ENCODE results near the gene BBS1. TPM values are rescaled to one million over a fixed set of nuclear protein-coding genes. Genes with fewer than 3 reads are reported as not detected.
A peak's percentile ranks its signal among the peaks of the same experiment; 100 is the strongest.
"Not testable (repeated sequence)": the region's sequence is repeated elsewhere in the genome, so short reads cannot be mapped to it uniquely, and the experiment has no call there.

BBS1 gene
- 15.5 TPM for polyA plus RNA-seq (2013, experiment 1 of 2)
- 15.0 TPM for polyA plus RNA-seq (2013, experiment 2 of 2)

GRCh38 chr11:66510271-66510989 lies at the start of gene BBS1:
TSS of gene BBS1 (plus strand) at chr11:66510635. CDS start at chr11:66510660, 25 bp downstream.
- Histone ChIP-seq H2AFZ (ENCODE audit: low read depth, low read length) (peak within 1 kb of the TSS; percentile 2), H3K4me3 (ENCODE audit: insufficient read depth in 1 of 2, low read depth in 1 of 2, low read length in 2 of 2) (peak within 1 kb of the TSS; percentile 67 to 98), H3K9ac (ENCODE audit: low read length) (peak within 1 kb of the TSS; percentile 95), H3K79me1 (replicated peaks; ENCODE audit: low read length, poor library complexity, severe bottlenecking) (peaks cover 18% of the 10 kb centered on the region), H2BK5ac (ENCODE audit: low read depth, low read length, poor library complexity, severe bottlenecking) (peak within 1 kb of the TSS; percentile 14), H3K4me1 (ENCODE audit: control insufficient read depth, insufficient read depth, low read depth, low read length) (peaks cover 3% of the 10 kb centered on the region), H3K4me2 (ENCODE audit: low read length, poor library complexity, severe bottlenecking) (peak within 1 kb of the TSS; percentile 98), H3K27me3 (ENCODE audit: control insufficient read depth in 1 of 2, insufficient read depth in 1 of 2, low read length in 2 of 2) (no peaks in the 10 kb centered on the region), H4K8ac (ENCODE audit: low read length) (peak within 1 kb of the TSS; percentile 92), H2AK5ac (ENCODE audit: low read length, severe bottlenecking) (peak within 1 kb of the TSS; percentile 47), H3K4ac (ENCODE audit: low read depth in 1 of 2, low read length in 2 of 2) (peak within 1 kb of the TSS; percentile 57 to 64), H3K18ac (ENCODE audit: low read depth in 1 of 2, low read length in 2 of 2) (peak within 1 kb of the TSS in 1 of 2 experiments; percentile 50), H2BK15ac (ENCODE audit: low read depth, poor library complexity, severe bottlenecking) (peak within 1 kb of the TSS; percentile 13), H3K14ac (ENCODE audit: low read length in 2 of 2) (no peak within 1 kb of the TSS), H3K27ac (ENCODE audit: low read length, poor library complexity, severe bottlenecking) (no peak within 1 kb of the TSS), H4K91ac (ENCODE audit: low read length) (no peak within 1 kb of the TSS), H3K9me3 (ENCODE audit: control insufficient read depth, low read length) (no peaks in the 10 kb centered on the region), H2BK120ac (ENCODE audit: low read depth, low read length) (no peak within 1 kb of the TSS), H2BK12ac (ENCODE audit: low read length in 2 of 2) (no peak within 1 kb of the TSS), H3K23ac (ENCODE audit: low read length in 2 of 2) (no peak within 1 kb of the TSS), H3K36me3 (ENCODE audit: control insufficient read depth in 1 of 2, insufficient read depth in 2 of 2, low read depth in 1 of 2, low read length in 2 of 2) (peaks cover 41 to 43% of the 10 kb centered on the region in 2 experiments)
- 7% methylated on average over 31 of the region's 31 CpGs for WGBS
- DNase-seq = peak; percentile 78

DNA sequence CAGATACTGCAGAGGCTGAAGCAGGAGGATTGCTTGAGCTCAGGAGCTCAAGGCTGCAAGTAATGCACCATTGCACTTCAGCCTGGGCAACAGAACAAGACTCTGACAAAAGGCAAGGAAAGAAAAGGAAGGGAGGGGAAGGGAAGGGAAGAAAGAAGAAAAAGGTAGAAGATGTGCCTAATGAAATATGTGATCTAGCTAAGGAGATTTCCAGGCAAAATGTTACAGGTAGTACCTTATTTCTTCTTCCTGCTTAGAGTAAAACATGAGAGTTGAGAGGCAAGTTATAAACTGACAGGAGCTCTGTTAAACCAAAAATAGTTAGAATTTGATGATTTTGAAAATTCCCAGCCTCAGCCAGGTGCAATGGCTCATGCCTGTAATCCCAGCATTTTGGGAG lies 48.4 kb upstream of the BBS1 start:
- no peak for DNase-seq
- Histone ChIP-seq H3K18ac (ENCODE audit: low read depth in 1 of 2, low read length in 2 of 2) (no peak overlapping the region), H3K79me1 (replicated peaks; ENCODE audit: low read length, poor library complexity, severe bottlenecking) (no peaks in the 10 kb centered on the region), H2AFZ (ENCODE audit: low read depth, low read length) (no peak overlapping the region), H3K27me3 (ENCODE audit: control insufficient read depth in 1 of 2, insufficient read depth in 1 of 2, low read length in 2 of 2) (peaks cover 0 to 10% of the 10 kb centered on the region in 2 experiments), H3K27ac (ENCODE audit: low read length, poor library complexity, severe bottlenecking) (no peak overlapping the region), H4K91ac (ENCODE audit: low read length) (no peak overlapping the region), H3K4me2 (ENCODE audit: low read length, poor library complexity, severe bottlenecking) (no peak overlapping the region), H2BK120ac (ENCODE audit: low read depth, low read length) (no peak overlapping the region), H3K9me3 (ENCODE audit: control insufficient read depth, low read length) (no peaks in the 10 kb centered on the region), H3K9ac (ENCODE audit: low read length) (no peak overlapping the region), H3K36me3 (ENCODE audit: control insufficient read depth in 1 of 2, insufficient read depth in 2 of 2, low read depth in 1 of 2, low read length in 2 of 2) (no peaks in the 10 kb centered on the region), H3K4me1 (ENCODE audit: control insufficient read depth, insufficient read depth, low read depth, low read length) (peaks cover 7% of the 10 kb centered on the region), H2BK15ac (ENCODE audit: low read depth, poor library complexity, severe bottlenecking) (no peak overlapping the region), H3K4me3 (ENCODE audit: insufficient read depth in 1 of 2, low read depth in 1 of 2, low read length in 2 of 2) (no peak overlapping the region), H2BK5ac (ENCODE audit: low read depth, low read length, poor library complexity, severe bottlenecking) (no peak overlapping the region), H2BK12ac (ENCODE audit: low read length in 2 of 2) (no peak overlapping the region), H3K23ac (ENCODE audit: low read length in 2 of 2) (no peak overlapping the region), H4K8ac (ENCODE audit: low read length) (no peak overlapping the region), H3K14ac (ENCODE audit: low read length in 2 of 2) (no peak overlapping the region), H2AK5ac (ENCODE audit: low read length, severe bottlenecking) (no peak overlapping the region), H3K4ac (ENCODE audit: low read depth in 1 of 2, low read length in 2 of 2) (no peak overlapping the region)

GRCh38 chr11:66462911-66463310 lies 47.5 kb upstream of the BBS1 start:
- H4K8ac ChIP-seq (ENCODE audit: low read length) = no peak overlapping the region
- no peak overlapping the region for H2BK120ac ChIP-seq (ENCODE audit: low read depth, low read length)
- peaks cover 14% of the 10 kb centered on the region for H3K4me1 ChIP-seq (ENCODE audit: control insufficient read depth, insufficient read depth, low read depth, low read length)
- H2AFZ ChIP-seq (ENCODE audit: low read depth, low read length) = no peak overlapping the region
- peaks cover 6% of the 10 kb centered on the region for H3K79me1 ChIP-seq (replicated peaks; ENCODE audit: low read length, poor library complexity, severe bottlenecking)
- no peak overlapping the region for H2BK5ac ChIP-seq (ENCODE audit: low read depth, low read length, poor library complexity, severe bottlenecking)
- H3K18ac ChIP-seq (ENCODE audit: low read depth in 1 of 2, low read length in 2 of 2) = no peak overlapping the region
- no peak overlapping the region for H3K9ac ChIP-seq (ENCODE audit: low read length)
- H4K91ac ChIP-seq (ENCODE audit: low read length) = no peak overlapping the region
- no peak overlapping the region for H2BK12ac ChIP-seq (ENCODE audit: low read length in 2 of 2)
- no peaks in the 10 kb centered on the region for H3K36me3 ChIP-seq (ENCODE audit: control insufficient read depth in 1 of 2, insufficient read depth in 2 of 2, low read depth in 1 of 2, low read length in 2 of 2)
- H3K4ac ChIP-seq (ENCODE audit: low read depth in 1 of 2, low read length in 2 of 2) = no peak overlapping the region
- H3K14ac ChIP-seq (ENCODE audit: low read length in 2 of 2) = no peak overlapping the region
- H3K23ac ChIP-seq (ENCODE audit: low read length in 2 of 2) = no peak overlapping the region
- H3K4me2 ChIP-seq (ENCODE audit: low read length, poor library complexity, severe bottlenecking) = no peak overlapping the region
- peaks cover 0 to 10% of the 10 kb centered on the region in 2 experiments for H3K27me3 ChIP-seq (ENCODE audit: control insufficient read depth in 1 of 2, insufficient read depth in 1 of 2, low read length in 2 of 2)
- H3K4me3 ChIP-seq (ENCODE audit: insufficient read depth in 1 of 2, low read depth in 1 of 2, low read length in 2 of 2) = no peak overlapping the region
- H3K9me3 ChIP-seq (ENCODE audit: control insufficient read depth, low read length) = no peaks in the 10 kb centered on the region
- 92% methylated on average over 3 of the region's 3 CpGs for WGBS
- DNase-seq = no peak
- H2AK5ac ChIP-seq (ENCODE audit: low read length, severe bottlenecking) = no peak overlapping the region
- no peak overlapping the region for H2BK15ac ChIP-seq (ENCODE audit: low read depth, poor library complexity, severe bottlenecking)
- H3K27ac ChIP-seq (ENCODE audit: low read length, poor library complexity, severe bottlenecking) = no peak overlapping the region

DNA sequence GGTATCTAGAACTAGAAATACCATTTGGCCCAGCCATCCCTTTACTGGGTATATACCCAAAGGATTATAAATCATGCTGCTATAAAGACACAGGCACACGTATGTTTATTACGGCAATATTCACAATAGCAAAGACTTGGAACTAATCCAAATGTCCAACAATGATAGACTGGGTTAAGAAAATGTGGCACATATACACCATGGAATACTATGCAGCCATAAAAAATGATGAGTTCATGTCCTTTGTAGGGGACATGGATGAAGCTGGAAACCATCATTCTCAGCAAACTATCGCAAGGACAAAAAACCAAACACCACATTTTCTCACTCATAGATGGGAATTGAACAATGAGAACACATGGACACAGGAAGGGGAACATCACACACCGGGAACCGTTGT lies 46.3 kb upstream of the BBS1 start:
- H3K36me3 ChIP-seq (ENCODE audit: control insufficient read depth in 1 of 2, insufficient read depth in 2 of 2, low read depth in 1 of 2, low read length in 2 of 2); H3K9ac ChIP-seq (ENCODE audit: low read length); H2AFZ ChIP-seq (ENCODE audit: low read depth, low read length); H3K14ac ChIP-seq (ENCODE audit: low read length in 2 of 2); H3K4me3 ChIP-seq (ENCODE audit: insufficient read depth in 1 of 2, low read depth in 1 of 2, low read length in 2 of 2); H3K27me3 ChIP-seq (ENCODE audit: control insufficient read depth in 1 of 2, insufficient read depth in 1 of 2, low read length in 2 of 2); H3K4ac ChIP-seq (ENCODE audit: low read depth in 1 of 2, low read length in 2 of 2); H2AK5ac ChIP-seq (ENCODE audit: low read length, severe bottlenecking); H3K79me1 ChIP-seq (replicated peaks; ENCODE audit: low read length, poor library complexity, severe bottlenecking); DNase-seq; H2BK120ac ChIP-seq (ENCODE audit: low read depth, low read length); H3K18ac ChIP-seq (ENCODE audit: low read depth in 1 of 2, low read length in 2 of 2); H3K27ac ChIP-seq (ENCODE audit: low read length, poor library complexity, severe bottlenecking); H4K8ac ChIP-seq (ENCODE audit: low read length); H3K23ac ChIP-seq (ENCODE audit: low read length in 2 of 2); H2BK12ac ChIP-seq (ENCODE audit: low read length in 2 of 2); H3K9me3 ChIP-seq (ENCODE audit: control insufficient read depth, low read length); H4K91ac ChIP-seq (ENCODE audit: low read length); H2BK15ac ChIP-seq (ENCODE audit: low read depth, poor library complexity, severe bottlenecking); H2BK5ac ChIP-seq (ENCODE audit: low read depth, low read length, poor library complexity, severe bottlenecking); H3K4me2 ChIP-seq (ENCODE audit: low read length, poor library complexity, severe bottlenecking): not testable (repeated sequence)
- 100% methylated on average over 1 of the region's 5 CpGs for WGBS
- peaks cover 14% of the 10 kb centered on the region for H3K4me1 ChIP-seq (ENCODE audit: control insufficient read depth, insufficient read depth, low read depth, low read length)

All from mesenchymal stem cell (in vitro differentiated cells and primary cell).